ENCODE data around the gene CEP126.
"Not testable (repeated sequence)": the region's sequence is repeated elsewhere in the genome, so short reads cannot be mapped to it uniquely, and the experiment has no call there.

- TF ChIP-seq EP300, CTCF (IDR thresholded peaks at IDR 0.05): not testable (repeated sequence)
Observed at GRCh38 chr11:101994052-101994469, 79.3 kb downstream of the CEP126 start.

Measured in stomach (tissue), 4 donors.